K562 (cell line): ENCODE results near the gene HAAO.

Source experiments
- HDAC2 ChIP-seq: fragments of 450-650 bp; IDR thresholded peaks from 2 replicates; pipeline ENCODE4 v1.6.1; 2016; ENCODE audit warnings: mild to moderate bottlenecking
- JUND ChIP-seq, 2 experiments: IDR thresholded peaks; 2 replicates in 1 of 2; 3 replicates in 1 of 2; pipeline ENCODE4 v1.6.1; 2011; ENCODE audit warnings: borderline replicate concordance in 2 of 2, low read depth in 2 of 2, low read length in 2 of 2, improper control_type of control experiment in 1 of 2, missing biosample characterization in 1 of 2, missing genetic modification characterization in 1 of 2, missing genetic modification reagents in 1 of 2
- MAX ChIP-seq: sonication (generic); formaldehyde crosslinking; IDR thresholded peaks from 2 replicates; pipeline ENCODE4 v1.9.0; 2022; ENCODE audit warnings: mild to moderate bottlenecking, missing genetic modification reagents
- NCOA4 ChIP-seq: fragments of 450-650 bp; IDR thresholded peaks from 2 replicates; pipeline ENCODE4 v1.6.1; 2018; ENCODE audit warnings: mild to moderate bottlenecking; ENCODE audit not compliant: partially characterized antibody
- PHF21A ChIP-seq: fragments of 450-650 bp; IDR thresholded peaks from 2 replicates; pipeline ENCODE4 v1.6.1; 2017; ENCODE audit warnings: low read depth, borderline replicate concordance
- POLR2A ChIP-seq: fragments of 450-650 bp; conservative IDR thresholded peaks from 2 replicates; pipeline ENCODE4 v1.6.1; 2016
- RBM34 ChIP-seq: fragments of 200-400 bp; formaldehyde crosslinking; IDR thresholded peaks from 2 replicates; pipeline ENCODE4 v1.6.1; 2018; ENCODE audit warnings: low read length, borderline replicate concordance; ENCODE audit not compliant: insufficient read depth
- REST ChIP-seq, 2 experiments: fragments of 450-650 bp; formaldehyde crosslinking in 1 of 2; IDR thresholded peaks; 2 replicates each; pipeline versions ENCODE4 v1.4.0 to v1.6.1; 2014 to 2020; ENCODE audit warnings: mild to moderate bottlenecking in 2 of 2, borderline replicate concordance in 1 of 2, low read depth in 1 of 2
- SRSF7 ChIP-seq: fragments of 200-400 bp; formaldehyde crosslinking; optimal IDR thresholded peaks from 2 replicates; pipeline ENCODE3; 2017; ENCODE audit warnings: mild to moderate bottlenecking, low read depth, low read length
- YBX1 ChIP-seq: fragments of 450-650 bp; IDR thresholded peaks from 2 replicates; pipeline ENCODE4 v1.7.1; 2016; ENCODE audit warnings: mild to moderate bottlenecking

GRCh38 chr2:42792087-42792582 is 248 bp downstream of the HAAO start:
- no peak for TF ChIP-seq POLR2A
- no peak for TF ChIP-seq PHF21A
- TF ChIP-seq REST (IDR thresholded peaks at IDR 0.05; ENCODE audit: borderline replicate concordance) = no peak
- TF ChIP-seq REST (CRISPR knock-in tag; IDR thresholded peaks at IDR 0.05; ENCODE audit: low read depth) = no peak
- no peak for TF ChIP-seq SRSF7
- no peak for TF ChIP-seq JUND (IDR thresholded peaks at IDR 0.05; ENCODE audit: borderline replicate concordance, low read depth, low read length)
- TF ChIP-seq JUND (tag; IDR thresholded peaks at IDR 0.05; ENCODE audit: borderline replicate concordance, low read depth, low read length) = no peak
- no peak for TF ChIP-seq NCOA4
- TF ChIP-seq RBM34 = no peak
- TF ChIP-seq MAX (CRISPR knock-in tag) = no peak
- no peak for TF ChIP-seq YBX1
- no peak for TF ChIP-seq HDAC2
